ENCODE results near the gene ACAA2.
"Not testable (repeated sequence)": the region's sequence is repeated elsewhere in the genome, so short reads cannot be mapped to it uniquely, and the experiment has no call there.

Gene ACAA2

GRCh38 chr18:49844903-49845302 is 31.6 kb upstream of the ACAA2 start:
- no peak for DNase-seq

- DNase-seq = no peak
Observed at GRCh38 chr18:49843778-49844625, 30.7 kb upstream of the ACAA2 start.

- DNase-seq = no peak
Observed at GRCh38 chr18:49843131-49843530, 29.8 kb upstream of the ACAA2 start.

- no peak for DNase-seq
Observed at GRCh38 chr18:49842656-49843055, 29.3 kb upstream of the ACAA2 start.

DNA sequence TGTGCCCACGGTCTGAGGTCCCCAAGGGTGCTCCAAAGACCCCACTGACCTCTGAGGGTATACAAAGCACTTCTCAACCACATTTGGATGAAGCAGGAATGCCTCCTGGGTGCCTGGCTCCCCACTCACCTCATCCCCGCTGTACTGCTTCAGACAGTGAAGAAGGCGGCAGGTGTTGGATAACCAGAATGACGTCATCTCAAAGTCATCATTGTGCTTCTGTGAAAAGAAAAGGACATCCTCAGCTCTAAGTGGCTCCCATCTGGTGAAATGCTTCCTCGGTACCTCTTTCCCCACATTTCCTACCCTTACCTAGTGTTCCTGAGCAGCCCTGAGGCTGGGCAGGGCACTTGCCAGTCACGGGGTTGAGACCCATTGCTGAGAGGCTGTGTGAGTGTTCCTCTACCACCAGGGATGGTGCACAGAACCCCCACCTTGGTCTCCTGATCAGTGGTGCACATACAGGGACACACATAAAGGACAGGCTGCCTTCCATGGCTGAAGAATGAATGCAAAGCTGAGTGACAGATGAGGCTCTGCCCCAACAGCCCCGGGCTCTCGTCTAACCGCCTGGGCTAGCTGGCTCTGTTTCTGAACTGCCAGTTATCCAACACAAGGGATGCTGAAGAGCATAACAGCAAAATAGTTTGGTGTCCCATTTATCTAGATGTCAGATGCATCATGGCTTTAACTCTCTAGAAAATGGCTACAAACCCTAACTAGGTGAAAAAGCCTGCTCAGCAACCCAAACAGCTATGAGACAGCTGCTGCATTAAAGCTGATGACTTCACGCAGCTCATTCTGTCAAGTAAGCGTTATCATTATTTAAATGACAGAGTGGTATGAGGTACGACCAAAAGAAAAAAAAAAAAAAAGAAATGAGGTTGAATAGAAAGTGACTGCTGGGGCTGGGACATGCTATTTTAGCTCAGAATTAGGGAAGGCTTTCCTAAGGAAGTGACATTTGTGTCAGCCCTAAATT is 28.2 kb upstream of the ACAA2 start:
- DNase-seq = no peak

- DNase-seq = no peak
Observed at GRCh38 chr18:49839012-49839411, 25.7 kb upstream of the ACAA2 start.

- no peak for DNase-seq
Observed at GRCh38 chr18:49838381-49838780, 25.0 kb upstream of the ACAA2 start.

DNA sequence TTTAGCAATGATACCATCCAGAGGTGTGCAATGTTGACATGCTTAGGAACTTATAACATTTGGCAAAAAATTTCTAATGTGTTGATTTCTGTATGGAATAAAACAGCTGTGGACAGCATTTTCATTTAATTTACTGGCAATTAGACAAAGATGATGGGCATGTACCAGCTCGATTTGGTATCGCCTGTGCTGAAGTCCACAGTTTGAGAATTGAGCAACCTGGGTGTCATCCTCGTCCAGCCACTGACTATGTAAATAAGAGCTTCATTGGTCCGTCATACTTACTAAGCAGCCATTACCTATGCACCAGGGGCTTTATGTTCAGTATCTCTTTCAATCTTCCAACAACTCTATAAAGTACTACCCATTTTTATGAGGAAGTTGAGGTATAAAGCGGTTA is 24.6 kb upstream of the ACAA2 start:
- DNase-seq = no peak

DNA sequence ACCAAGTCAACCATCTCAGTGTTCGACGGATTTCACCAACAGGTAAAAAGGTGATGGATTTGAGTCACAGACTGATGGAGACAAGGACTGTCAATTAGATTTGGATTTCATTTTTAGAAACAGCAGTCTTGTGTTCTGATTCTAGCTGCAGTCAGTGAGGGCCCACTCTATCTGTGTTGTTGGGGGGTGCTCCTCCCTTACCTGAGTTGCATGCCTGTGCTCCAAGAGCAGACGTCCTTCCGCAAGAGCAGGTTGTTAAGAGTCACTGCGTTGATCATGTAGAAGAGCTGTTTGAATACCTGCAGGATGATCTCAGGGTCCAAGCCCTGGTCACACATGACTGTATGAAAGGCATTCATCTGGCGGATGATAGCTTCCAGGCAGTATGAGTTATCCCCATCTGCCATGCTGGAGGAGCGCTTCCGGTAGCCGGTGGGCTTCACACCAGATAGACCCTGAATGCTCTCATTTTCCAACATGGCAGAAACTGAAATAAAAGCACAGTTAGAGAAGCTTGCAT is 24.0 kb upstream of the ACAA2 start:
- not testable (repeated sequence) for DNase-seq

DNA sequence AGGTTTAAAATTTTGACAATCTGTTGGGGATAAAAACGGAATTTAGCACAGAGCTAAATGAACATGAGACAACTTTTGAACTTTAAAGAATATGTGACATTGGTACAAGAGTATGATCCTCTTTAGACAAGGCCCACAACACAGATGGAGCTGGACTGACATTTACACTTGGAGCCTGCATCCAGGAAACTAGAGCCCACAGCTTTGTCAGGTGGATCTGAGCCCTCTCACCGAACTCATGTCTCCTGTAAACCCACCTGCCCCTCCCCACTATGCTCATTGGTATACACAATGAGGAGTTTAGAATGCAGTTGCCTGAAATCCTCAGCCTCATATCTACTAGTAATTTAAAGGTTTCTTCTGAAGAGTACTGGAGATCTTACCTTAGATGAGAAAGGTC is 22.1 kb upstream of the ACAA2 start:
- DNase-seq = no peak

DNA sequence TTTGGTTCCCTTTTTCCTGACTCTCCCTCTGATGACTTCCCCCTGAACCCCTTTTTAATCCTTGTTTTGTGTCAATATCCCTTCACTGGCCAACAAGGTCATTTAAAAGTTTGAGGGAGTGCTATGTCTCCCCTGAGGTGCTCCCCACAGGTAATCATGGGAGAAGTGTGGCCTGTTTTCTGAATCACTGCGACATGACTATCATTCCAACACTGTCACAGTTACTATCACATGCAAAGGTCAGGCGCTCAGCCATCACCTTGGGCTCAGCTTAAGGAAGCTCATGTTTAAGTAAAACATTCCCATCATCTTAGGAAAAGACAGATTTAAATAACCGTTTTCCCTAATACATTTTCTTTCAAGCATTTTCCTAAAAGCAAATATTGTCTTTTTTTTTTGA is 20.9 kb upstream of the ACAA2 start:
- DNase-seq = no peak

DNA sequence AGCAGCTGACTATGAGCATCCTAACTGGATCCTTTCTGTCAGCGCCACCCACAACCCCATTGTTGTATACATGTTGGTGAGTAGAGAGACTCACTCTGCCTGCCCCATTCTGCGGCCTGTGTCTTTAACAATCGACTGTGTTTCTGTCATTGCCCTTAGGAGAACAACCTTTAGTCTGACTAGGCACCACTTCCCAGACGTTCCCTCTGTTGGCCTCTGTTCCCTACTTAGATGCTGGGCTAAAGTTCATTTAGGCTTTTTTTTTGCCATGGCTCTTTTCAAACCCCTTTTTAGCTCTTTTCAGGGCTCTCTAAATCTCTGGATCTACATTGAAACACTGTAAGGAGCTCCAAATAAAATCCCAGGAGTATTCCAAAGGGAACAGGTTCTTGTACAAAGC is 20.5 kb upstream of the ACAA2 start:
- no peak for DNase-seq

- no peak for DNase-seq
Observed at GRCh38 chr18:49832221-49832647, 18.9 kb upstream of the ACAA2 start.

DNA sequence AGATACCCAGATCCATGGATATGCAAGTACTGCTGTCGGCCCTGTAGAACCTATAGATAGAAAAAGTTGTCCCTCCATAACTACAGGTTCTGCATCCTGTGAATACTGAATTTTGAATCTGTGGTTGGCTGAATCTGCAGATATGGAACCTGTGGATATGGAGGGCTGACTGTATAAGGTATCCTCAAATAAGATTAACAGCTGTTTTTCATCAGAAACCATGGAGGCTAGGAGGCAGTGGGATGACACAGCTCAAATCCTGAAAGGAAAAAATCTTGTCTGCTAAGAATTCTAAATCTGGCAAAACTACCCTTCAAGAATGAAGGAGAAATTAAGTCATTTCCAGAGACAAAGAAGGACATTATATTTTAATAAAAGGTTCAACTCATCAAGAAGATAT is 14.7 kb upstream of the ACAA2 start:
- DNase-seq = no peak

GRCh38 chr18:49819823-49820671 is 6.7 kb upstream of the ACAA2 start:
- DNase-seq = no peak

DNA sequence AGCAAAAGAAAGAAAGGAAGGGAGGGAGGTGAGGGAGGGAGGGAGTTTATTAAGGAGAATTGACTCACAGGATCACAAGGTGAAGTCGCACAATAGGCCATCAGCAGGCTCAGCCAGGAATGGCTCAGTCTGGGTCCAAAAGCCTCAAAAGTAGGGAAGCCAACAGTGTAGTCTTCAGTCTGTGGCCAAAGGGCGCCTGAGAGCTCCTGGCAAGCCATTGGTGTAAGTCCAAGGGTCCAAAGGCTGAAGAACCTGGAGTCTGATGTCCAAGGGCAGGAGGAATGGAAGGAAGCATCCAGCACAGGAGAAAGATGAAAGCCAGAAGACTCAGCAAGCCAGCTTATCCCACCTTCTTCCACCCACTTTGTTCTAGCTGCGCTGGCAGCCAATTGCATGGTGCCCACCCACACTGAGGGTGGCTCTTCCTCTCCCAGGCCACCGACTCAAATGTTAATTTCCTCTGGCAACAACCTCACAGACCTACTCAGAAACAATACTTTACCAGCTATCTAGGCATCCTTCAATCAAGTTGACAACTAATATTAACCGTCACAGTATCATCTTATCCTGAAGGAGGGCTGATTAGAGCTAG is 5.8 kb upstream of the ACAA2 start:
- DNase-seq = no peak

GRCh38 chr18:49817947-49818346 is 4.6 kb upstream of the ACAA2 start:
- no peak for DNase-seq

GRCh38 chr18:49815927-49816326 is 2.6 kb upstream of the ACAA2 start:
- DNase-seq = no peak

GRCh38 chr18:49814147-49814499 is 790 bp upstream of the ACAA2 start:
- DNase-seq = no peak

- no peak for DNase-seq
Observed at GRCh38 chr18:49813069-49813318, 339 bp downstream of the ACAA2 start.

- no peak for DNase-seq
Observed at GRCh38 chr18:49812286-49813068, 856 bp downstream of the ACAA2 start.

Data from 8988T (cell line).